GM13976 (cell line): ENCODE results near the gene EXOC3.

Experiments used
- DNase-seq: peaks from one replicate; pipeline ENCODE4 v3.0.0; 2012; ENCODE audit warnings: low spot score
- CTCF ChIP-seq: IDR thresholded peaks from 2 replicates; pipeline ENCODE4 v1.5.1; 2012; ENCODE audit warnings: borderline replicate concordance, mild to moderate bottlenecking; ENCODE audit not compliant: insufficient read depth; ENCODE audit errors: extremely low read depth, missing control alignments, control extremely low read depth
- in situ Hi-C: fragments of 300-500 bp; cut with MboI; formaldehyde crosslinking; loops from one replicate; pipeline ENCODE4 v1.12.0; 2022; ENCODE audit warnings: low sequenced_read_pairs, mixed read lengths, inconsistent platforms; ENCODE audit not compliant: unreplicated experiment

Gene EXOC3

GRCh38 chr5:464446-464842, 21.5 kb downstream of the EXOC3 start:
- no peak for DNase-seq
- TF ChIP-seq CTCF: no peak
- in situ Hi-C loops: no loop called here

- in situ Hi-C loops: no loop called here
- no peak for TF ChIP-seq CTCF
- DNase-seq: no peak
Observed at GRCh38 chr5:464843-465590, 22.0 kb downstream of the EXOC3 start.

- in situ Hi-C loops: no loop called here
- no peak for DNase-seq
- no peak for TF ChIP-seq CTCF
Observed at GRCh38 chr5:465591-466403, 22.8 kb downstream of the EXOC3 start.

- TF ChIP-seq CTCF: no peak
- DNase-seq: no peak
- in situ Hi-C loops: no loop called here
Observed at GRCh38 chr5:466661-467310, 23.8 kb downstream of the EXOC3 start.

- DNase-seq: no peak
- no peak for TF ChIP-seq CTCF
- in situ Hi-C loops: no loop called here
Observed at GRCh38 chr5:468401-468800, 25.4 kb downstream of the EXOC3 start.

GRCh38 chr5:469752-470483, 26.9 kb downstream of the EXOC3 start:
- no peak for TF ChIP-seq CTCF
- in situ Hi-C loops: no loop called here
- no peak for DNase-seq
